HG03378 (cell line): ENCODE data around the gene SCARF1.

Source experiments
- ATAC-seq: cut with Tn5 transposase; IDR thresholded peaks from one replicate; pipeline ENCODE4 v1.9.1; 2021; ENCODE audit warnings: mild to moderate bottlenecking, moderate library complexity; ENCODE audit not compliant: unreplicated experiment

The SCARF1 gene

DNA sequence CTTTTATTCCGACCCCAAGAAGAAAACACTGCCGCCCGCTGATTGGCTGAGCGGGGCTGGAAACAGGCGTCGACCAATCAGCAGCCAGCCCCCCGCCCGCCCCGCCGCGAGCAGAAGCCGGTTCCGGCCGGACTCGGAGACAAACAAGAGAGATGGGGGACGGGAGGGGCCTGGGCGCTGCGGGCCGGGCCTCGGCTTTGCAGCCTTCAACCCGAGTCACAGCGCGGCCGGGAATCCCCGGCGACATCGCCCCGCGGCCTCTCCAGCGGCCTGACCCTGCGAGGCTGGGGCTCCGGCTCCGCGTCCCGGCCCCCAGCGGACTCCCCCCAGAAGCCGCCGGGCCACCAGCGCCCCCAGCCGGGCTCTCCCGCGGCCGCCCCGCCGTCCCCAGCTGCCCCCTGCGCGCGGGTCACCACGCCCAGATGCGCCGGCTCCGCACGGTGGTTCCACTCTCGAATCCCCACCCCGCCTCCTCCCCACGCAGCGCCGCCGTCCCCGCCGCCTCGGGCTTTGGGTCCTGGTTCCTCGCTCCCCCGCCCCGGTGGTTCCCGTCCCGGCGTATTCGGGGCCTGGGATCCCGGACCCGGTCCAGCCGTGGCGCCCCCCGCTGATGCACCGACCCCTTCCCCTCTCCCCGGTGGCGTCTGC, 16.6 kb downstream of the SCARF1 start:
- peak; percentile 35 for ATAC-seq

- peak; percentile 38 for ATAC-seq
These were observed 17.3 kb downstream of the SCARF1 start, which contains the start of gene SLC43A2 for GRCh38 chr17:1627982-1628855. SLC43A2 (minus strand) TSS chr17:1628834; CDS start chr17:1627874, 960 bp downstream.

DNA sequence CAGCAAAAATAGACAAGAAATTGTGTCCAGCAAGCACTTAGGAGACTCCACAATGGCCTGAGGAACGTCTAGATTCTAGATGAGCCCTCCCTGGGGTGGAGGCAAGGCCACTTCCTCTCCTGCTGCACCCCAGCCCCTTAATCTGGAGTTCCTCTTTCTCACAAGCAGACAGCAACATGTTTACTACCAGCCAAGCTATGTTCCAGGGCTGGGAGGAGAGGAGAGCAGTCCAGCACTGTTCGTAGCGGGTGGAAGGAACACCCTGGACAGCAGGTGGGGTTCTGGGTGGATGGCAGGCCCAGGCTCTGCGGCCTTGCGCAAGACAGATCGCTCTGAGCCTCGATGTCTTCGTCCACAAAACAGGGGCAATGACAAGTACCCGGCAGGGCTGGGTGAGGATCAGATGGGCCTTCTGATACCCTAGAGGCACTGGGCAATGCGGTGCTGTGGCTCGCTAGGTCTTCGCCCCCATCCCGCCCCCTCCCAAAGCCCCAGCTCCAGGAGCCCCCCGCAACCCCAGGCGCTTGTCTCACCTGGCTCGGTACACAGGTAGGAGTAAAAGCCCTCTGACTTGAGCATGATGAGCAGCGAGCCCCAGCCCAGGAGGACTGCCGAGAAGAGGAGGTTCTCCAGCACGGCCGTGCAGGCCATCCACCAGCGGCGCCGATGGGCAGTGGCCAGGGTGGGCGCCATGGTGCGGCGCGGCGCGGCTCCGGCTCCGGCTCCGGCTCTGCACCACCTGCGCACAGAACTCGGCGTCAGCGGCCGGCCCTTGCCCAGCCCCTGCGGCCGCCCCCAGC, 18.1 kb downstream of the SCARF1 start:
- ATAC-seq = no peak

DNA sequence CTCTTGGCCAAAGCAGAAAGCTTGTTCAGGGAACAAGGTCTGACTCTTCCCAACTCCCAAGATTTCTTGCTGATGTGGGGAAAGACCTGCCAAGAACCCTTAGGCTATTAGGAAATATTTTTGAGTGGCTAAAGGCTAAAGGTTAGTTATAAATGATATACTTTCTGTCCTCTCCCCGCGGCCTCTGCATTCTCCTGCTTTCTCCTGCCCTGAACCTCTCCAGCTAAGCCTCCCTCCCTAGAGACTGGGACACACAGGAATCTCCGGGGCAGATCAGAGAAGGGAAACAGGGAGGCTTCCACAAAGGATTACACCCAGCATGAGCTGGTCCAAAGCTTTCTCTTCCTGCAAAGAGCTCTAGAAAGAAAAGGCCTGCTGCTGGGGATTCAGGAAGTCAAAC, 19.2 kb downstream of the SCARF1 start:
- no peak for ATAC-seq

DNA sequence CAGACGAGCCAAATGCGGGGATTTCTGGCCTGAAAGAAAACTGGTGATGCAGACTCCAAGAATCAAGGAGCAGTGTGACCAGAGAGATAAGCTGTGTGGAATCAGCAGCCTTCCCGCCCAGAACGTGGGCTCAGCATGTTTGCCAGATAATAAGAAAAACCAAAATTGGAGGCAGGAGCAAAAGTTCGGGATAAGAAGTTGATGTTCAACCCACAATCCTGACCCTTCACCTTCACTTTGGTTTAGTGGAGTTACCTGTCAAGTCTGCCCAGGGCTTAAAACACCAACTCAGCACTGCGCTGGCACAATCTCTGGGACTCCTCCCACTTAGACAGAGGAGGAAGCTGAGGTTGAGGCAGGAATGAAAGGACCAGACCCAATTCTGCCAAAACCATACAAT, 20.0 kb downstream of the SCARF1 start:
- no peak for ATAC-seq

DNA sequence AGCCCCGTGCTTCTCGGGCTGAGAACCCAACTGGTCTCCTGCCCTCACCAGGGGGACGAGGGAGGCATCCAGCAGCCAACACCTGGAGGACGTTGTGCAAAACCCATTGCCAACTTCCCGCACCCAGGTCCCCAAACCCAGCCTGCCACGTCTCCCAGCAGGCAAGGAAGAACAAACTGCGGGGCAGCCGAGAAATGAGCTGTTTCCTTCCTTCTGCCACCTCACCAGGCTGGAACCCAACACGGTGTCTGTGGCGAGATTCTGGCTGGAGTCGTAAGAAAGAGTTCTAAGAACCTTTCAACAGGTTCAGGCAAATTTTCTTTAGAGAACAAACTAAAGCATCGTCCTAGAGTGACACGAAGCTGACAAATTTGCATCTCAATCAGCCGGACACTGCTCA, 20.5 kb downstream of the SCARF1 start:
- no peak for ATAC-seq

DNA sequence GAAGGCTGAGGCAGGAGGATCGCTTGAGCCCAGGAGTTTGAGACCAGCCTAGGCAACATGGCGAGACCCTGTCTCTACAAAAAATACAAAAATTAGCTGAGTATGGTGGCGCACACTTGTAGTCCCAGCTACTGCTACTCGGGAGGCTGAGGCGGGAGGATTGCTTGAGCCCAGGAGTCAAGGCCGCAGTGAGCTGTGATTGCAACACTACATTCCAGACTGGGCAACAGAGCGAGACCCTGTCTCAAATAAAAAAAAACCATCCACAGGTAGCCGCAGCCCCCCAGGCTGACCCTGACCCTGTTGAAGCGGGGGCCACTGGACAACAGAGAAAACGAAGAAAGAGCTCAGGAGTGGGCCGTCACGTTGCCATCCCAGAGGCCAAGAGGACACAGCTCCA, 20.9 kb downstream of the SCARF1 start:
- ATAC-seq = no peak

- ATAC-seq = no peak
These were observed 22.4 kb downstream of the SCARF1 start for GRCh38 chr17:1623057-1623630.

GRCh38 chr17:1621273-1621954, 24.1 kb downstream of the SCARF1 start:
- ATAC-seq = no peak

DNA sequence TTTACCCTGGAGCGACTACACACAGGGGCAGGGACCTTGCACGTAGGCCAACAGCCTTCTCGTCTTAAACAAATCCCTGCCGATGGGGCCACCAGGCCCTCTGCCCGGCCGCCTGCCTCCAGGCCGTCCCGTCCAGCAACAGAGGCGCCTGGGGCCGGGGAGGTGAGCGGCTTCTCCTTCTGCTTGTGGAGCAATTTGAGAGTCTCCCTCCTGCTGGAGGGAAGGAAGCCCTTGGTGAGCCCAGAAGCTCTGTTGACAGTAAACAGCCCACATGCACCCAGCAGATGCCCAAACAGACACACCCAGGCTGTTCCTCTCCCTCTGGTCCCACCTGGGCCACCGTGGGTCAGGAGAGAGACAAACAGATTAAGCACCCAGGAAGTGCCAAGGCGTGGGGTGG, 25.0 kb downstream of the SCARF1 start:
- ATAC-seq = no peak

DNA sequence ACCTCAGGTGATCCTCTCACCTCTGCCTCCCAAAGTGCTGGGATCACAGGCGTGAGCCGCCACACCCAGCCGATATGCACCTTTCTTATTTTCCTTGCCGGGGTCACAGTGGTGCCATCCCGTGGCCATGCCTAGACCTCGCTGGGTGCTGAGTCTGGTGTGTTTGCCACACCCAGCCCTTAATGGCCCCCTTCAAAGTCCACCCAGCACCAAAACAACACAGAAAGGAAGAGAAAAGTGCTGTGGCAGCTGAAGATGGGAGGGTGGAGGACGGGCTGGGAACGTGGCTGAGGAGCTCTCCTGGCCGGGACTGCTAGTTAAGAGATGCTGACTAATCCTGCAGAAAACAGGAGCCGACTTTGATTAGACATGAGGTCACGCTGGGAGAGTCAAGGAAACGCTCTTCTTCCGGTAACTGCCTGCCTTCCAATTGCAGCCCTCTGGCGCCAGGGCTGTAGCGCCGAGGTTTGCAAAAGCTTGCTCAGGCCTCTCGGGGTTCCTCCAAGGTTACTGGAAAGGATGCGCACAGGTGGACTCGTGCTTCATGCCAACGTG, 27.8 kb downstream of the SCARF1 start:
- no peak for ATAC-seq

DNA sequence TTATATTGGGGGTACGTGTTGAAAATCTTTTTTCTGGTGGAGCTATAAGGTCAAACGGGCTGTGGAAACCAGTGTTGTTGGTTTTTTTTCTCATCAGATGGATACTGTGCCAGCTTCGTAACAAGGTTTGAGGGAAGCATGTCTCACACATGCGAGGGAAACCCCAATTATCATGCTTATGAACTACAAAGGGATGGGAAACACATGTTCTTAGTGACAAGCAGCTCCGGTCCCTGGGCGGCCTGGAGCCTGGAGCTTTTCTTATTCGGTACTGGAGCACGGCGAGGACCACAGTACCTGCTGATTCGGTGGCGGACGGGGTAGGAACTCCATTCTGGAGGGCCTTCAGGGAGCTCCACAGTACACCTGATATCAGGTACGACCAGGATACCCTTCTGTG, 29.4 kb downstream of the SCARF1 start:
- no peak for ATAC-seq

DNA sequence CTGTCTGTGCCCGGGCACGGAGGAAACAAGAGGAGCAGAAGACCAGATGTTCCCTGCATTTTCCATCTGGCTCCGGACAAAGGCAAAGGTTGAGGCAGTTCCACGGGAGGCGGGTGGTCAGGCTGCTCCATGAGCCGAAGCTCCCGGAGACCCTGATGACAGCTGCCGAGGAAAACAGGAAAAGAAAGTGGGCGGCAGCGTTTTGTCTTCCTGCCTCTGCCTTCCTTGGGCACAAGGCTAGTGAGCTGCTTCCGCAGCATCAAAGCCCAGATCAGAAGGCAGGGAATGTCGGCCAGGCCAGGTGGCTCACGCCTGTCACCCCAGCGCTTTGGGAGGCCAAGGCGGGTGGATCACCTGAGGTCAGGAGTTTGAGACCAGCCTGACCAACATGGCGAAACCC, 33.1 kb downstream of the SCARF1 start:
- no peak for ATAC-seq

- ATAC-seq = no peak
These were observed 33.8 kb downstream of the SCARF1 start for GRCh38 chr17:1611715-1612114.

DNA sequence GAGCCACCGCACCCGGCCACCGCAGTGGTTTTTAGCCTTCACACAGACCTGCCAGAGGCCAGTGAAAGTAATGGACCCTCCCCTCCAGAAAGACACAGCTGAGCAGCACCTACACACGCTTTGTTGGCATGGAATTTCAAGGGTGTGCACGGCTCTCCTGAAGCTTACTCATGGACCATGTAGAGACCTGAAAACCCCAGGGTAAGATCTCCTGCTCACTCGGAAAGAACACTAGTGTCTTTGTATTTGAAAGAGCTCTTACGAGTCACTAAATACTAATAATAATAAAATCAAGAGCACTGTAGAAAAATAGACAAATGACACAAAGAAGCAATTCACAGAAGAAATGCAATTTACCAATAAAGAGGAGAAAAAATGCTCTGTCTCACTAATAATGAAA, 36.9 kb downstream of the SCARF1 start:
- ATAC-seq = no peak

DNA sequence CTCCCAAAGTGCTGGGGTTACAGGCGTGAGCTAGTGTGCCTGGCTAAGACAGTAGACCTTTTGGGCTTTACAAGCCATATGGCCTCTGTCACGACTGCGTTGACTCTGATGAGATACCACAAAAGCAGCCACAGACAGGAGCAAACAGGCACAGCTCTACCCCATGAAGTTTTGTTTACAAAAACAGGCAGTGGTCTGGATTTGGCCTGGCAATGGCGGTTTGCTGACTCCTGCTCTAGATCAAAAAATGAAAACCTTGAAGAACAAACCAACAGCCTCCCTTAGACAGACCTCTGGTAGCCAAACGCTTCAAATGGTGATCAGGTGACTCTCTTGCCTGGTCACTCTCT, 37.6 kb downstream of the SCARF1 start:
- ATAC-seq = no peak

DNA sequence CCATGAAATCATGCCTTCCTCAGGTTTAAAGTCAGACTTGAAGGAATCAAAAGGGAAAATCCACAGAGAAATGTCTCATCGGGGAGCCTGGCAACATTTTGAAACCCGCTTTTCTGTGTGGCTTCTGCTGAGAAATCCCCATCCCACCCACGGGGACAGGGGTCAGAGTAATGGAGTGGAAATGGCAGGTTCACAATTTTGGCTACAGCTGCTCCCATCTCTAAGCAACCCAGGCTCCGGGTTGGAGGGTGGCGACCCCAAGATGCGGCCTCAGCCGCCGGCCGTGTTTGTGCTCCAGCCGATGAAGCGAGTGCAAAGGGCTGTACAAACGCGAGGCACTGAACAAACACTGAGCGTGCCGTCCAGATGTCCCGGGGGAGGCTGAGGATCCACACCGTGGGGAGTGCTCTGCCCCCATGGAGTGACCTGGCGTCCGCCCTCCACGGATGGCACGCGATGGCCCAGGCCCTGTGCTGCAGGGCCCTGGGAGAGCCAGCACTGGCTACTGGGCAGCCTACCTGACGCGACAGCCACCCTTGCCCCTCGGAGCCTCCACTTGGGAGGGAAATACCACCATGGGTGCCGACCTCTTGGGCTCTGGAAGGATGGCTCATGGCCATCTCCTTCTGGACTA, 39.1 kb downstream of the SCARF1 start:
- ATAC-seq = no peak

DNA sequence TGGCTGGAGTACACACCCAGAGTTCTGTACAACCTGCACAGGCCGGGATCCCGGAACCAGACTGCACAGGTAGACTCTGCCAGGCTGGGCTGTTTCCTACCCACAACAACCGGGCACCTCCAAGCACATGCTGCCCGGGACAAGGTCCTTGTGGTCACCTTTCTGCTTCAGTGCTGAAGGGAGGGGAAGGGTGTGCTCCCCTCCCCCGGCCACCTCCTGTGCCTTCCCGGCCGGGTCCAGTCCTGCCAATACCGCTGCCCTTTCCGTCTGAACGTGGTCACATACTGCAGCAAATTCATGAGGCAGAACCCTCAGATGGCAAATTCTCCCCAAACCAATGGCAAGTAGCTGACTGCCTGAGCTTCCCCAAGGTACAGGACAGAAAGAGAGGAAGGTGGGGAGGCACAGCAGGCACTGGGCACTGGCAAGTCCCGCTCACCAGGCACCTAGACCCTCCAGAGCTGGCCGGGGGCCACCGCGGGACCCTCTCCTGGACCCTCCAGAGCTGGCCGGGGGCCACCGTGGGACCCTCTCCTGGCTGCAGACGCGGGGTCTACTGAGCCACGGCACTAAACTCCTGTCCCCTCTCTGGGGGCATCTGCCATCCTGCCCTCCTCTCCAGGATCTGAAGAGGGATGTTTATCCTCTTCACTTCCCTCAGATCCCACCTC, 39.7 kb downstream of the SCARF1 start:
- no peak for ATAC-seq

DNA sequence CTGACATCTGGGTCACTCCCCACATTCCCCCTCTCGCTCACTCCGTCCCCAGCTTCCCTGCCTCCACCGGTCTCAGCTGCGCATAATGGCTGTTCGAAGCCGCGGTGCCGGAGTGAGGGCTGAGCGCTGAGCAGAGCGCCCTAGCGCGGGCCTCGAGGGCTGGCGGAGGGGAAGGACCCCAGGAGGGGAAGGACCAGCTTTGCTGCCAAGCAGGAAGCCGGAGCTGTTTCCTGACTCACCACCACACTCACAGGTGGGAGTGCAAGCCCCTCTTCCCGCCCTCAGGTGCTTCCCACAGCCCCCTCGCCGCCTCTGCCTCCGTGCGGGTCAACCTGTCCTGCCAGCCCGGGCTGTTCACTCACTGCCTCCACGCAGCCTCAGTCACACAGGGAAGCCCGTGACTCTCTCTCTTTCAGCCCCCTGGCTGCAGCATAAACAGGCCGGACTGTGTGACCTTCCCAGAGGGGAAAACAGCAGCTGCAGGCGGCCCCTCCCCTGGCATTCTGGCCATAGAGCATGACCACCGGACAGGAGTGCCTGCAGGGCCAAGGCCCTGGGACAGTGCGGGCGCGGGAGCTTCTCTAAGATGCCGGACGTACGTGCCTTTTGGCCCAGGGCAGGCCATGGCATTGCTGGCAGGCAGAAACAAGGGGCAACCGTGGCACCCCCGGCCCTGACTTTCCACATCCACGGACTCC, 40.6 kb downstream of the SCARF1 start:
- no peak for ATAC-seq
